Liver (tissue), 9 donors: ENCODE data around the gene FCN1. TPM values are rescaled to one million over a fixed set of nuclear protein-coding genes. Genes with fewer than 3 reads are reported as not detected.
A peak's percentile ranks its signal among the peaks of the same experiment; 100 is the strongest.

Source experiments
- DNase-seq: peaks from one replicate; pipeline ENCODE4 v3.0.0-alpha.2; 2017; ENCODE audit warnings: low spot score
- H3K27ac ChIP-seq, 2 donors: one replicate each; pipeline ENCODE4 v1.7.0; 2013; ENCODE audit warnings: inconsistent platforms in 2 of 2, low read length in 2 of 2, control low read depth in 1 of 2, low read depth in 1 of 2, mild to moderate bottlenecking in 1 of 2
- H3K27me3 ChIP-seq, 4 donors: one replicate each; pipeline versions ENCODE4 v1.6.1 to v1.7.0; 2013; ENCODE audit warnings: low read length in 3 of 4, inconsistent platforms in 1 of 4, mild to moderate bottlenecking in 1 of 4, moderate library complexity in 1 of 4; ENCODE audit not compliant: control insufficient read depth in 4 of 4, insufficient read depth in 4 of 4
- H3K36me3 ChIP-seq, 4 donors: one replicate each; pipeline versions ENCODE4 v1.6.1 to v1.7.0; 2013; ENCODE audit warnings: low read length in 3 of 4, mild to moderate bottlenecking in 3 of 4, low read depth in 1 of 4, moderate library complexity in 1 of 4; ENCODE audit not compliant: control insufficient read depth in 4 of 4, insufficient read depth in 3 of 4
- H3K4me1 ChIP-seq, 4 donors: one replicate each; pipeline versions ENCODE4 v1.6.1 to v1.7.0; 2013; ENCODE audit warnings: low read length in 3 of 4, mild to moderate bottlenecking in 3 of 4, moderate library complexity in 1 of 4; ENCODE audit not compliant: control insufficient read depth in 4 of 4, insufficient read depth in 4 of 4
- H3K4me3 ChIP-seq, 3 donors: one replicate each; pipeline versions ENCODE4 v1.6.1 to v1.7.0; 2013; ENCODE audit warnings: low read length in 3 of 3, control low read depth in 1 of 3, low read depth in 1 of 3, mild to moderate bottlenecking in 1 of 3
- H3K9ac ChIP-seq, 2 donors: one replicate each; pipeline ENCODE4 v1.7.0; 2013; ENCODE audit warnings: low read length in 2 of 2, mild to moderate bottlenecking in 2 of 2, moderate library complexity in 2 of 2, control low read depth in 1 of 2, low read depth in 1 of 2
- H3K9me3 ChIP-seq, 4 donors: one replicate each; pipeline versions ENCODE4 v1.6.1 to v1.7.0; 2013; ENCODE audit warnings: low read length in 3 of 4; ENCODE audit not compliant: control insufficient read depth in 4 of 4
- CTCF ChIP-seq: fragments of 150-350 bp; IDR thresholded peaks from 2 replicates; pipeline ENCODE4 v1.5.1; 2017; ENCODE audit warnings: improper control_type of control experiment, low read depth, low read length; ENCODE audit not compliant: missing input control
- FOXA1 ChIP-seq: IDR thresholded peaks from 2 replicates; pipeline ENCODE4 v1.6.1; 2016; ENCODE audit warnings: antibody characterized with exemption
- FOXA2 ChIP-seq: IDR thresholded peaks from 2 replicates; pipeline ENCODE4 v1.6.1; 2016; ENCODE audit warnings: antibody characterized with exemption
- GABPA ChIP-seq, 2 donors: IDR thresholded peaks in 1 of 2; conservative IDR thresholded peaks in 1 of 2; 2 replicates each; pipeline ENCODE4 v1.6.1; 2016; ENCODE audit warnings: antibody characterized with exemption in 2 of 2, mild to moderate bottlenecking in 1 of 2, moderate library complexity in 1 of 2
- HNF4A ChIP-seq, 2 donors: conservative IDR thresholded peaks; 2 replicates each; pipeline ENCODE4 v1.6.1; 2016; ENCODE audit warnings: antibody characterized with exemption in 2 of 2, mild to moderate bottlenecking in 2 of 2
- HNF4G ChIP-seq: IDR thresholded peaks from 2 replicates; pipeline ENCODE4 v1.6.1; 2016; ENCODE audit warnings: antibody characterized with exemption
- JUND ChIP-seq, 2 donors: IDR thresholded peaks; 2 replicates each; pipeline ENCODE4 v1.6.1; 2016; ENCODE audit warnings: antibody characterized with exemption in 2 of 2
- MAX ChIP-seq: IDR thresholded peaks from 2 replicates; pipeline ENCODE4 v1.6.1; 2016; ENCODE audit warnings: antibody characterized with exemption
- NR2F2 ChIP-seq: IDR thresholded peaks from 2 replicates; pipeline ENCODE4 v1.6.1; 2016; ENCODE audit warnings: antibody characterized with exemption
- RAD21 ChIP-seq, 2 donors: IDR thresholded peaks; 2 replicates each; pipeline ENCODE4 v1.6.1; 2016; ENCODE audit warnings: antibody characterized with exemption in 2 of 2, mild to moderate bottlenecking in 2 of 2
- RXRA ChIP-seq, 2 donors: IDR thresholded peaks; 2 replicates each; pipeline ENCODE4 v1.6.1; 2017 to 2018; ENCODE audit warnings: antibody characterized with exemption in 2 of 2, mild to moderate bottlenecking in 1 of 2
- SP1 ChIP-seq: IDR thresholded peaks from 2 replicates; pipeline ENCODE4 v1.6.1; 2018; ENCODE audit warnings: antibody characterized with exemption, mild to moderate bottlenecking
- TAF1 ChIP-seq: conservative IDR thresholded peaks from 2 replicates; pipeline ENCODE4 v1.6.1; 2016; ENCODE audit warnings: antibody characterized with exemption, mild to moderate bottlenecking
- YY1 ChIP-seq: IDR thresholded peaks from 2 replicates; pipeline ENCODE4 v1.6.1; 2016; ENCODE audit warnings: antibody characterized with exemption, mild to moderate bottlenecking
- ZBTB33 ChIP-seq: IDR thresholded peaks from 2 replicates; pipeline ENCODE4 v1.6.1; 2016; ENCODE audit warnings: antibody characterized with exemption
- WGBS: extraction: QIAGEN DNeasy Blood & Tissue Kit; methylation state at CpG from one replicate; pipeline ENCODE4 v1.1.7; 2013; 5-methylcytosine and 5-hydroxymethylcytosine counted together
- polyA plus RNA-seq, 2 donors: library from polyadenylated mRNA; stranded (reverse) in 1 of 2; unstranded in 1 of 2; fragments of 200-250 nt in 1 of 2; fragments of >200 nt in 1 of 2; fragmentation: Nextera tagmentation in 1 of 2; extraction: Ambion mirVana in 1 of 2; gene quantifications; one replicate each; pipeline versions ENCODE4 v1.2.1 to v1.2.3, GENCODE V29; 2013 to 2015
- total RNA-seq, 2 donors: library from RNA; depleted of rRNA; stranded (reverse); fragments of >200 nt; gene quantifications; one replicate each; pipeline ENCODE4 v1.2.3, GENCODE V29; 2014
- TF ChIP-seq, protein P1 (sequence below): IDR thresholded peaks from 2 replicates; pipeline ENCODE4 v1.6.1; 2016; ENCODE audit warnings: antibody characterized with exemption
- TF ChIP-seq, protein P2 (sequence below): IDR thresholded peaks from 2 replicates; pipeline ENCODE4 v1.6.1; 2016; ENCODE audit warnings: antibody characterized with exemption, mild to moderate bottlenecking
- donor health status: healthy.
- donor health status: healthy.
- donor health status: healthy.
- donor health status: healthy.
- donor health status: healthy.

Gene FCN1
- total and polyA plus RNA-seq, 4 donors, result 0.97 to 15.0 (median 5.4) TPM

GRCh38 chr9:134895908-134896833 lies 21.5 kb downstream of the FCN1 start (continued):
- TF ChIP-seq, protein P1, sequence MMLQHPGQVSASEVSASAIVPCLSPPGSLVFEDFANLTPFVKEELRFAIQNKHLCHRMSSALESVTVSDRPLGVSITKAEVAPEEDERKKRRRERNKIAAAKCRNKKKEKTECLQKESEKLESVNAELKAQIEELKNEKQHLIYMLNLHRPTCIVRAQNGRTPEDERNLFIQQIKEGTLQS, result no peak

DNA sequence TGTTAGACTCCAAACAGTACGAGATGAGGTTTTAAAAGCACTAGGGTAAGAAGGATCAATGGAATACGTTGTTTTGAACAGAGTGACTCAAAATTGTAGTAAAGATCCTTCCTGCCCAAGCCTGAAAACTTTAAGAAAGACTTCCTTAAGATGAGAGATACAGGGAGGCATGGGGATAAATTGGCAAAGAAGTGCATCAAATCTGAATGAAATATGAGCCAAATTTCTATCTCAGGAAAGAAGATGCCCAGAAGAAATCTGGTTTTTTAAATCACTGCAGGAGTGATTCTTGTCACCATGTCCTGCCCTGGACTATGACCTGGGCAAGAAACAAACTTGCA lies 22.2 kb downstream of the FCN1 start:
- WGBS, result 51% methylated on average over 2 of the region's 2 CpGs
- DNase-seq, result no peak
- Histone ChIP-seq H3K4me3 (no peak overlapping the region), H3K27ac (peak overlapping the region in 1 of 2 donors; percentile 12), H3K9ac (no peak overlapping the region), H3K4me1 (no peaks in the 10 kb centered on the region), H3K27me3 (no peaks in the 10 kb centered on the region), H3K9me3 (peaks cover 0 to 9% (median 2%) of the 10 kb centered on the region in 4 donors), H3K36me3 (no peaks in the 10 kb centered on the region)
- TF ChIP-seq YY1, result no peak
- TF ChIP-seq GABPA (IDR thresholded peaks at IDR 0.05 in 1 of 2, conservative IDR thresholded peaks at IDR 0.05 in 1 of 2), result no peak
- TF ChIP-seq TAF1, result no peak
- no peak for TF ChIP-seq HNF4A (conservative IDR thresholded peaks at IDR 0.05)
- TF ChIP-seq CTCF, result no peak
- TF ChIP-seq, protein P1, result no peak
- no peak for TF ChIP-seq MAX
- TF ChIP-seq NR2F2, result no peak
- TF ChIP-seq SP1, result no peak
- TF ChIP-seq ZBTB33, result no peak
- TF ChIP-seq HNF4G, result no peak
- TF ChIP-seq FOXA1, result no peak

- no peak overlapping the region for H3K27ac ChIP-seq
- no peaks in the 10 kb centered on the region for H3K36me3 ChIP-seq
- WGBS, result 72% methylated on average over 3 of the region's 3 CpGs
- H3K4me1 ChIP-seq, result no peaks in the 10 kb centered on the region
- DNase-seq, result no peak
- H3K9me3 ChIP-seq, result peaks cover 0 to 9% (median 2%) of the 10 kb centered on the region in 4 donors
- no peaks in the 10 kb centered on the region for H3K27me3 ChIP-seq
- no peak overlapping the region for H3K9ac ChIP-seq
- no peak overlapping the region for H3K4me3 ChIP-seq
- no peak for TF ChIP-seq TAF1
- TF ChIP-seq CTCF, result no peak
- TF ChIP-seq HNF4G, result no peak
- no peak for TF ChIP-seq GABPA (IDR thresholded peaks at IDR 0.05 in 1 of 2, conservative IDR thresholded peaks at IDR 0.05 in 1 of 2)
- no peak for TF ChIP-seq JUND (IDR thresholded peaks at IDR 0.05)
- no peak for TF ChIP-seq YY1
- no peak for TF ChIP-seq SP1
- no peak for TF ChIP-seq RXRA (IDR thresholded peaks at IDR 0.05)
- TF ChIP-seq HNF4A (conservative IDR thresholded peaks at IDR 0.05), result no peak
- TF ChIP-seq MAX, result no peak
- TF ChIP-seq, protein P2, sequence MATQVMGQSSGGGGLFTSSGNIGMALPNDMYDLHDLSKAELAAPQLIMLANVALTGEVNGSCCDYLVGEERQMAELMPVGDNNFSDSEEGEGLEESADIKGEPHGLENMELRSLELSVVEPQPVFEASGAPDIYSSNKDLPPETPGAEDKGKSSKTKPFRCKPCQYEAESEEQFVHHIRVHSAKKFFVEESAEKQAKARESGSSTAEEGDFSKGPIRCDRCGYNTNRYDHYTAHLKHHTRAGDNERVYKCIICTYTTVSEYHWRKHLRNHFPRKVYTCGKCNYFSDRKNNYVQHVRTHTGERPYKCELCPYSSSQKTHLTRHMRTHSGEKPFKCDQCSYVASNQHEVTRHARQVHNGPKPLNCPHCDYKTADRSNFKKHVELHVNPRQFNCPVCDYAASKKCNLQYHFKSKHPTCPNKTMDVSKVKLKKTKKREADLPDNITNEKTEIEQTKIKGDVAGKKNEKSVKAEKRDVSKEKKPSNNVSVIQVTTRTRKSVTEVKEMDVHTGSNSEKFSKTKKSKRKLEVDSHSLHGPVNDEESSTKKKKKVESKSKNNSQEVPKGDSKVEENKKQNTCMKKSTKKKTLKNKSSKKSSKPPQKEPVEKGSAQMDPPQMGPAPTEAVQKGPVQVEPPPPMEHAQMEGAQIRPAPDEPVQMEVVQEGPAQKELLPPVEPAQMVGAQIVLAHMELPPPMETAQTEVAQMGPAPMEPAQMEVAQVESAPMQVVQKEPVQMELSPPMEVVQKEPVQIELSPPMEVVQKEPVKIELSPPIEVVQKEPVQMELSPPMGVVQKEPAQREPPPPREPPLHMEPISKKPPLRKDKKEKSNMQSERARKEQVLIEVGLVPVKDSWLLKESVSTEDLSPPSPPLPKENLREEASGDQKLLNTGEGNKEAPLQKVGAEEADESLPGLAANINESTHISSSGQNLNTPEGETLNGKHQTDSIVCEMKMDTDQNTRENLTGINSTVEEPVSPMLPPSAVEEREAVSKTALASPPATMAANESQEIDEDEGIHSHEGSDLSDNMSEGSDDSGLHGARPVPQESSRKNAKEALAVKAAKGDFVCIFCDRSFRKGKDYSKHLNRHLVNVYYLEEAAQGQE, result no peak
- no peak for TF ChIP-seq NR2F2
- TF ChIP-seq FOXA2, result no peak
- no peak for TF ChIP-seq RAD21 (IDR thresholded peaks at IDR 0.05)
Measured at GRCh38 chr9:134895097-134895496, 22.6 kb downstream of the FCN1 start.
